ENCODE results near the gene GPC5.
"Not testable (repeated sequence)": the region's sequence is repeated elsewhere in the genome, so short reads cannot be mapped to it uniquely, and the experiment has no call there.

GPC5 gene

GRCh38 chr13:92670096-92670495 is 1271.7 kb downstream of the GPC5 start:
- no peak for DNase-seq (ENCODE audit: low read depth)

GRCh38 chr13:92671821-92672220 is 1273.4 kb downstream of the GPC5 start:
- DNase-seq (ENCODE audit: low read depth) = no peak

DNA sequence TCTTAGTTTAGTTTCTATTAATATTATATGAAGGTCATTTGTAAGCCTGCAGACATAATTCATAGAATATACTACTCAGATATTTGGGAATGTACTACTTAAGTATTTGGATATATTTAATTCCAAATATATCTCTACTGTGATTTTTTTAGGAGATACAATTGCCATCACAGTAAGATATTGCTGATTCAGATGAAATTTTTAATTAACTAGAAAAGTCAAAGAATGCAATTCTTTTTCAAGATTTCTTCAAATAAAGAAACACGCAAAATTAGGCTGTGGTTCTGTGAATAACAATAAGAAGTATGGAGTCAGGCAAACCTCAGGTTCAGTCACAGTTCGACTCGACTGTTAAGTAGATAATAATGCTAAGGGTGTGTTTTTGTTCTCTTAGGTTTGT is 1277.8 kb downstream of the GPC5 start:
- no peak for DNase-seq (ENCODE audit: low read depth)

- DNase-seq (ENCODE audit: low read depth) = no peak
Measured at GRCh38 chr13:92677571-92677970, 1279.2 kb downstream of the GPC5 start.

DNA sequence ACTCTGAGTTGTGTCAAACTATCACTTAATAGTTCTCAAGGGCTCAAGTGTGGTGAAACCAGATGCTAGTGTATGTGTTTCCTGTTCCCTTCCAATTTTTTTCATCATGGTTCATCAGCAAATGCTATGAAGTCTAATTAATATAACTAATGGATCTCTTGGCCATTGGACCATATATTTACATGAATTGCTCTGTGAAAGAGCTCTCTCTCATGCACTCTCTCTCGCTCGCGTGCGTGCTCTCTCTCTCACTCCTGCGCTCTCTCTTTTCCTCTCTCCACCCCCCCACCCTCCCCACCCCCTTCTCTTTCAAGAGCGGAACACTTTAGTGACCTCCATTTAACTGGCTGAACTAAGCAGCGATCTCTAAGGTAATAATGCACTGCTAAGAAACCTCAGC is 1281.2 kb downstream of the GPC5 start:
- no peak for DNase-seq (ENCODE audit: low read depth)

GRCh38 chr13:92681239-92681638 is 1282.8 kb downstream of the GPC5 start:
- no peak for DNase-seq (ENCODE audit: low read depth)

- no peak for DNase-seq (ENCODE audit: low read depth)
Measured at GRCh38 chr13:92682832-92683517, 1284.6 kb downstream of the GPC5 start.

- no peak for DNase-seq (ENCODE audit: low read depth)
Measured at GRCh38 chr13:92694047-92694446, 1295.6 kb downstream of the GPC5 start.

- DNase-seq (ENCODE audit: low read depth) = not testable (repeated sequence)
Measured at GRCh38 chr13:92695827-92696226, 1297.4 kb downstream of the GPC5 start.

- DNase-seq (ENCODE audit: low read depth) = no peak
Measured at GRCh38 chr13:92716749-92717148, 1318.3 kb downstream of the GPC5 start.

DNA sequence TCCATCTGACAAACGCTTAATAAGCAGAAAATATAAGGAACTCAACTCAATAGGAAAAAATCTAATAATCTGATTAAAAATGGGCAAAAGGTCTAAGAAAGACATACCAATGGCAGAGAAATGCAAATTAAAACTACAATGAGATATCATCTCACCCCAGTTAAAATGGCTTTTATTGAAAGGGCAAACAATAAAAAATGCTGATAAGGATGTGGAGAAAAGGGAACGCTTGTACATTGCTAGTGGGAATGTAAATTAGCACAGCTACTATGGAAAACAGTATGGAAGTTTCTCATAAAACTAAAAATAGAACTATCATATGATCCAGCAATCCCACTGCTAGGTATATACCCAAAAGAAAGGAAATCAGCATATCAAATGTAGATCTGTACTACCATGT is 1319.4 kb downstream of the GPC5 start:
- DNase-seq (ENCODE audit: low read depth) = no peak

DNA sequence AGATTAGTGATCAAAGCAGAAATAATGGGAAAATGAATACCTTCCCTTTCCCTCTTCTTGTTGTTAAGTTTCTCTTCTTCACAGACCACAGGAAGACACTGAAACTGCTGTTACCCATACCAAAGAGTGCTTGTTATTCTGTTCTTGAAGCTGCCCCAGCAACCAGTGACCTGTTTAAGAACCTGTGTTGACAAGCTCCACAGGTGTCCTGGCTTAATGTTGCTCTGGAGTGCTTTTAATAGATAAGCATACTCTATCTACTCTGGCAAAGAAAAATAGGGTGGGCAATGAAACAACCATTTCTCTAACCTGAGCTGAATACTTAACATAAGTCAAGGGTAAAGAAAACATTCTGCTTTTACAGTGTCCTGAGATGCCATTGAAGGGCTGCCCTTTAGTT is 1321.4 kb downstream of the GPC5 start:
- DNase-seq (ENCODE audit: low read depth) = no peak

- DNase-seq (ENCODE audit: low read depth) = no peak
Measured at GRCh38 chr13:92721620-92722019, 1323.2 kb downstream of the GPC5 start.

- DNase-seq (ENCODE audit: low read depth) = no peak
Measured at GRCh38 chr13:92727118-92727517, 1328.7 kb downstream of the GPC5 start.

- DNase-seq (ENCODE audit: low read depth) = no peak
Measured at GRCh38 chr13:92734068-92734467, 1335.6 kb downstream of the GPC5 start.

DNA sequence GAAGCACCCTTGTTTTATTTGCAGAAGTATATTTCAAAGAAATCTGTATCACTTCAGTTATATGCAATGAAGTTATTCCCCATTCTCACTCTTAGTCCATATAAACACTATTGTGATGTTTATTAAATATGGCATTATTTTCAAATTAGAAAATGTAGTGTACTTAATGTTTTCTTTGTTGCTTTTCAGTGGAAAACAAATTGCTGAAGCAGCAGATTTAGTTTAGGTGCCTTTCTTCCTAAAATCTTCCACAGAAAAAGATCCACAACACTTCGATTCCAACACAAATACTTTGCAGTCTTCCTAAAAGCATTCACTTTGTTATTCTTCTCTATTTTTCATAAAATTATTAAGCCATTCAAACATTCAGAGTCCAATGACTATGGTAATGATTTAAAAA is 1336.1 kb downstream of the GPC5 start:
- DNase-seq (ENCODE audit: low read depth) = no peak

- no peak for DNase-seq (ENCODE audit: low read depth)
Measured at GRCh38 chr13:92735909-92736308, 1337.5 kb downstream of the GPC5 start.

DNA sequence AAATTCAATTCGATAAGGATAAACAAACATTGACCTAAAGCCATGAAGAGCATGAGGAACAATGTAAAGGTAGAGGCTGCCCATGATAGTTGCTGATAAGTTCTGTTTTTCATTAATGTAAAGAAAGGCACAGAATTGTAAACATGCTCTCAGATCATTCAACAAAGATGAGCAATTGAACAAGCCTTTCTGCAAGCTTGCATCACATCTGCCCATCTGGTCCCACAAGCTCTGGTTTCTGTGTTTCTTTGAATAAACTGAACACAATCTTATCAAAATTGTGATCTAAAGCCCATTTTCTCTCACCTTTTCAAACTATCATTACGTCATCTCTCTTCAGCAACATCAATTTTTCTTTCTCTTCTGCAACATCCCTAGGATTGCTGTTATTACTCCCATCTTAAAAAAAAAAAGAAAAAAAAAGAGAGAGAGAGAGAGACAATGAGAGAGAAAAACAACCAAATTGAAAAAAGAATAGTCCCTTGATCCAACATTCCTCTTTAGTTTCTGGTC is 1340.9 kb downstream of the GPC5 start:
- no peak for DNase-seq (ENCODE audit: low read depth)

- no peak for DNase-seq (ENCODE audit: low read depth)
Measured at GRCh38 chr13:92743992-92744391, 1345.6 kb downstream of the GPC5 start.

DNA sequence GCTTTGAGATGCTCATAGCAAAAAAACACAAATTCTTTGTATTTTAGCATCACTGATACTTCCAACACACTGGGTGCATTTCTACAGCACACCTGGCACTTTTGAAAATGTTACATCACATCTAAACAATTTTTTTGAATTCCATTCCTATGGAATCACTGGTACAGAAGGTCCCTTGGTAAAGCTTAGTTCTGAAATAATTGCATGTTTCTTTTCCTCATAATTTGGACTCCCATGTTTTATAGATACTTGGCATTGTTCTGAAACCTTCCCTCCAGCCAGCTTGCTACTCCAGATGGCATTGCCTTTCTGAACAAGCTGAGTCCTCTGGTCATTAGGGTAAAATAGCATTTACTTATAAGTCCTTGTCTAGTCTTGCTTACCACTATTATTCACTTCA is 1346.8 kb downstream of the GPC5 start:
- DNase-seq (ENCODE audit: low read depth) = no peak

GRCh38 chr13:92752705-92753104 is 1354.3 kb downstream of the GPC5 start:
- DNase-seq (ENCODE audit: low read depth) = not testable (repeated sequence)

GRCh38 chr13:92761710-92762109 is 1363.3 kb downstream of the GPC5 start:
- no peak for DNase-seq (ENCODE audit: low read depth)

GRCh38 chr13:92767468-92767867 is 1369.0 kb downstream of the GPC5 start:
- DNase-seq (ENCODE audit: low read depth) = no peak

DNA sequence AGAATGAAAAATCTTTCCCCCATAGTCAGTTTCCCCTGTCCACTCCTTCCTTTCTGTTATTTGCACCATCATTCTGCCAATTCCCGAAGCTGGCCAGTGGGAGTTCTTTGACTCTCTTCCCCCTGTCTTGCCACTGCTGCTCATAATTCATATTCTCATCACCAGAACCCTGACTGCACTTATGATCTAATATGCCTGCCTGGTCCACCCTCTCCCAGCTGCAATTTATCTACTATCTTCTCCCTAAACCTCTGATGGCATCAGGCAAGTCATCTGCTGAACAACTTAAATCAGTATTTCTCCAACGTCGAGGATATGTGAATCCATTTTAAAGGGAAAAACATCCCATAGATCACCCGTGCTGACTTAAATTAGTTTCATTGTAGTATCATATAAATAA is 1370.2 kb downstream of the GPC5 start:
- no peak for DNase-seq (ENCODE audit: low read depth)

All from stimulated activated CD8-positive, alpha-beta memory T cell treated with anti-CD3 and anti-CD28 coated beads, Interleukin-7, amount 100 ng/mL, for 24 hours (primary cell).